ENCODE measurements around the gene CEP170B.
"Not testable (repeated sequence)": the region's sequence is repeated elsewhere in the genome, so short reads cannot be mapped to it uniquely, and the experiment has no call there.

Gene CEP170B

GRCh38 chr14:104886690-104887622 is 21.9 kb downstream of the CEP170B start:
- peaks cover 10% of the 10 kb centered on the region for H3K4me1 Mint-ChIP-seq
- H3K4me3 Mint-ChIP-seq: no peak overlapping the region
- H3K36me3 Mint-ChIP-seq (ENCODE audit: low read depth): no peaks in the 10 kb centered on the region
- H3K27me3 Mint-ChIP-seq (ENCODE audit: low read depth, poor library complexity): no peaks in the 10 kb centered on the region
- no peak for DNase-seq
- no peak overlapping the region for H3K27ac Mint-ChIP-seq
- no peak for TF ChIP-seq CTCF (IDR thresholded peaks at IDR 0.05)
- H3K9me3 Mint-ChIP-seq: no peaks in the 10 kb centered on the region

GRCh38 chr14:104887623-104888488 is 22.8 kb downstream of the CEP170B start:
- Mint-ChIP-seq H3K4me3 (no peak overlapping the region), H3K9me3 (no peaks in the 10 kb centered on the region), H3K27me3 (ENCODE audit: low read depth, poor library complexity) (no peaks in the 10 kb centered on the region), H3K4me1 (peaks cover 10% of the 10 kb centered on the region), H3K27ac (no peak overlapping the region), H3K36me3 (ENCODE audit: low read depth) (no peaks in the 10 kb centered on the region)
- no peak for DNase-seq
- no peak for TF ChIP-seq CTCF (IDR thresholded peaks at IDR 0.05)

GRCh38 chr14:104888489-104889374 is 23.7 kb downstream of the CEP170B start:
- Mint-ChIP-seq H3K4me3 (no peak overlapping the region), H3K9me3 (no peaks in the 10 kb centered on the region), H3K36me3 (ENCODE audit: low read depth) (no peaks in the 10 kb centered on the region), H3K27ac (peak overlapping the region; percentile 39), H3K4me1 (peaks cover 10% of the 10 kb centered on the region), H3K27me3 (ENCODE audit: low read depth, poor library complexity) (no peaks in the 10 kb centered on the region)
- no peak for DNase-seq
- no peak for TF ChIP-seq CTCF (IDR thresholded peaks at IDR 0.05)

GRCh38 chr14:104889375-104889757 is 24.3 kb downstream of the CEP170B start:
- Mint-ChIP-seq H3K36me3 (ENCODE audit: low read depth) (no peaks in the 10 kb centered on the region), H3K9me3 (no peaks in the 10 kb centered on the region), H3K4me3 (no peak overlapping the region), H3K27ac (peak overlapping the region; percentile 39), H3K4me1 (peaks cover 10% of the 10 kb centered on the region), H3K27me3 (ENCODE audit: low read depth, poor library complexity) (no peaks in the 10 kb centered on the region)
- no peak for TF ChIP-seq CTCF (IDR thresholded peaks at IDR 0.05)
- no peak for DNase-seq

GRCh38 chr14:104890292-104890691 is 25.2 kb downstream of the CEP170B start:
- H3K4me3 Mint-ChIP-seq; H3K27ac Mint-ChIP-seq; H3K9me3 Mint-ChIP-seq; DNase-seq; H3K27me3 Mint-ChIP-seq (ENCODE audit: low read depth, poor library complexity); H3K36me3 Mint-ChIP-seq (ENCODE audit: low read depth): not testable (repeated sequence)
- peaks cover 10% of the 10 kb centered on the region for H3K4me1 Mint-ChIP-seq

Data from nephron progenitor cell (in vitro differentiated cells).